Upper lobe of left lung (tissue), 6 donors: ENCODE data around the gene IFT57. TPM values are rescaled to one million over a fixed set of nuclear protein-coding genes. Genes with fewer than 3 reads are reported as not detected.
A peak's percentile ranks its signal among the peaks of the same experiment; 100 is the strongest.

Source experiments
- ATAC-seq, 2 donors: fragments of 200-7000 bp; cut with Tn5 transposase; one replicate each; pipeline ENCODE4 v1.9.1; 2022; ENCODE audit warnings: mild to moderate bottlenecking in 2 of 2, moderate library complexity in 2 of 2; ENCODE audit not compliant: low FRiP score in 2 of 2
- DNase-seq, 2 donors: peaks; one replicate each; pipeline ENCODE4 v3.0.0-alpha.2; 2019 to 2020
- H3K27ac ChIP-seq, 4 donors: fragments of 200-600 bp; sonication (generic); one replicate each; pipeline ENCODE4 v1.5.1; 2016 to 2019
- H3K27me3 ChIP-seq, 4 donors: fragments of 200-600 bp; sonication (generic); one replicate each; pipeline ENCODE4 v1.5.1; 2017 to 2019
- H3K36me3 ChIP-seq, 4 donors: fragments of 200-600 bp; sonication (generic); one replicate each; pipeline ENCODE4 v1.5.1; 2016 to 2019
- H3K4me1 ChIP-seq, 4 donors: fragments of 200-600 bp; sonication (generic); one replicate each; pipeline ENCODE4 v1.5.1; 2018 to 2019
- H3K4me3 ChIP-seq, 4 donors: fragments of 200-600 bp; sonication (generic); one replicate each; pipeline ENCODE4 v1.5.1; 2017 to 2019; ENCODE audit warnings: mild to moderate bottlenecking in 2 of 4, moderate library complexity in 1 of 4
- H3K9me3 ChIP-seq, 4 donors: fragments of 200-600 bp; sonication (generic); one replicate each; pipeline ENCODE4 v1.5.1; 2018 to 2019
- CTCF ChIP-seq, 6 experiments: fragments of 450-650 bp in 4 of 6; fragments of 200-600 bp in 2 of 6; sonication (generic) in 2 of 6; IDR thresholded peaks; one replicate each; pipeline ENCODE4 v1.5.1; 2016 to 2019; ENCODE audit warnings: antibody characterized with exemption in 6 of 6
- EP300 ChIP-seq, 4 donors: sonication (generic); formaldehyde crosslinking; IDR thresholded peaks; one replicate each; pipeline ENCODE4 v1.5.1; 2017; ENCODE audit warnings: antibody characterized with exemption in 4 of 4, control low read depth in 2 of 4
- POLR2A ChIP-seq, 4 donors: fragments of 450-650 bp; IDR thresholded peaks; one replicate each; pipeline ENCODE4 v1.5.1; 2016 to 2017; ENCODE audit warnings: antibody characterized with exemption in 4 of 4, mild to moderate bottlenecking in 2 of 4
- POLR2AphosphoS5 ChIP-seq, 2 donors: sonication (generic); formaldehyde crosslinking; IDR thresholded peaks; one replicate each; pipeline ENCODE4 v1.5.1; 2017; ENCODE audit warnings: antibody characterized with exemption in 2 of 2
- WGBS, 2 donors: methylation state at CpG; one replicate each; pipeline ENCODE4 v1.1.5; 2017 to 2018; 5-methylcytosine and 5-hydroxymethylcytosine counted together
- total RNA-seq, 6 donors: library from RNA; depleted of rRNA in 4 of 6; stranded (reverse); fragments of >200 nt in 4 of 6; gene quantifications; one replicate each; pipeline versions ENCODE4 v1.1.0 to v1.2.1, GENCODE V29; 2016 to 2021
- donor health status: DM: no; HTN: no; CAD: no; lungs with moderate emphysema.
- donor health status: DM: no; HTN: yes; CAD: no; lungs with severe emphysema.

Gene IFT57
- total RNA-seq, 6 donors from 2014 or later = 118 to 467 (median 232) TPM

- TF ChIP-seq CTCF (IDR thresholded peaks at IDR 0.05) (no peak), EP300 (IDR thresholded peaks at IDR 0.05) (no peak), POLR2A (IDR thresholded peaks at IDR 0.05) (no peak), POLR2AphosphoS5 (IDR thresholded peaks at IDR 0.05) (no peak)
- no peak for DNase-seq
- peaks cover 0 to 5% (median 0%) of the 10 kb centered on the region in 4 donors for H3K4me1 ChIP-seq
- H3K27ac ChIP-seq = no peak overlapping the region
- peaks cover 0 to 12% (median 5%) of the 10 kb centered on the region in 4 donors for H3K9me3 ChIP-seq
- H3K27me3 ChIP-seq = no peaks in the 10 kb centered on the region
- H3K4me3 ChIP-seq = no peak overlapping the region
- no peak for ATAC-seq
- H3K36me3 ChIP-seq = no peaks in the 10 kb centered on the region
- WGBS, 2 donors = 84 to 87% methylated on average over 10 of the region's 10 CpGs
Observed at GRCh38 chr3:108150200-108150599, 72.0 kb downstream of the IFT57 start.

- DNase-seq = no peak
- H3K9me3 ChIP-seq = peaks cover 0 to 13% (median 5%) of the 10 kb centered on the region in 4 donors
- no peaks in the 10 kb centered on the region for H3K27me3 ChIP-seq
- no peak overlapping the region for H3K4me3 ChIP-seq
- WGBS, 2 donors = 95 to 98% methylated on average over 5 of the region's 5 CpGs
- no peaks in the 10 kb centered on the region for H3K36me3 ChIP-seq
- H3K27ac ChIP-seq = no peak overlapping the region
- H3K4me1 ChIP-seq = no peaks in the 10 kb centered on the region
- ATAC-seq = no peak
- TF ChIP-seq POLR2AphosphoS5 (IDR thresholded peaks at IDR 0.05) = no peak
- TF ChIP-seq CTCF (IDR thresholded peaks at IDR 0.05) = no peak
- no peak for TF ChIP-seq EP300 (IDR thresholded peaks at IDR 0.05)
- no peak for TF ChIP-seq POLR2A (IDR thresholded peaks at IDR 0.05)
Observed at GRCh38 chr3:108146139-108146538, 76.1 kb downstream of the IFT57 start.

DNA sequence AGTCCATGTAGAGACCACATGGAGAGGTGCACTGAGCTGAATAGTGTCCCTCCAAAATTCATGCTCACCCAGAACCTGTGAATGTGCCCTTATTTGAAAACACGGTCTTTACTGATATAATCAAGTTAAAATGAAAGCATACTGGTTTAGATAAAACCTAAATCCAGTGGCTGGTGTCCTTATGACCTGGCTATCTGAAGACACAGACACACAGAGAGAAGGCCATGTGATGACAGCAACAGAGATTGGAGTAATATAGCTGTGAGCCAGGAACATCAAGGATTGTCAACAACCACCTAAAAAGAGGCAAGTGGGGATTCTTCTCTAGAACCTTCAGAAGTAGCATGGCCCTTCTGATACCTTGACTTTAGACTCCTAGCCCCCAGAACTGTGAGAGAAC lies 76.6 kb downstream of the IFT57 start:
- Histone ChIP-seq H3K27me3 (no peaks in the 10 kb centered on the region), H3K9me3 (peaks cover 0 to 13% (median 5%) of the 10 kb centered on the region in 4 donors), H3K36me3 (no peaks in the 10 kb centered on the region), H3K4me1 (no peaks in the 10 kb centered on the region), H3K4me3 (no peak overlapping the region), H3K27ac (no peak overlapping the region)
- WGBS, 2 donors = 83 to 89% methylated on average over 1 of the region's 1 CpG
- no peak for ATAC-seq
- DNase-seq = no peak
- TF ChIP-seq POLR2AphosphoS5 (IDR thresholded peaks at IDR 0.05) = no peak
- no peak for TF ChIP-seq POLR2A (IDR thresholded peaks at IDR 0.05)
- TF ChIP-seq EP300 (IDR thresholded peaks at IDR 0.05) = no peak
- no peak for TF ChIP-seq CTCF (IDR thresholded peaks at IDR 0.05)

- ATAC-seq (no peak), DNase-seq (no peak)
- Histone ChIP-seq H3K4me3 (no peak overlapping the region), H3K9me3 (no peaks in the 10 kb centered on the region), H3K27ac (peak overlapping the region; percentile 67 to 83 (median 76)), H3K27me3 (no peaks in the 10 kb centered on the region), H3K4me1 (peaks cover 6 to 21% (median 17%) of the 10 kb centered on the region in 4 donors), H3K36me3 (no peaks in the 10 kb centered on the region)
- WGBS, 2 donors = 66 to 69% methylated on average over 5 of the region's 5 CpGs
- no peak for TF ChIP-seq EP300 (IDR thresholded peaks at IDR 0.05)
- TF ChIP-seq CTCF (IDR thresholded peaks at IDR 0.05) = no peak
- TF ChIP-seq POLR2AphosphoS5 (IDR thresholded peaks at IDR 0.05) = no peak
- TF ChIP-seq POLR2A (IDR thresholded peaks at IDR 0.05) = no peak
Observed at GRCh38 chr3:108137460-108137814, 84.8 kb downstream of the IFT57 start.
